ENCODE data around the gene CDH4.

DNA sequence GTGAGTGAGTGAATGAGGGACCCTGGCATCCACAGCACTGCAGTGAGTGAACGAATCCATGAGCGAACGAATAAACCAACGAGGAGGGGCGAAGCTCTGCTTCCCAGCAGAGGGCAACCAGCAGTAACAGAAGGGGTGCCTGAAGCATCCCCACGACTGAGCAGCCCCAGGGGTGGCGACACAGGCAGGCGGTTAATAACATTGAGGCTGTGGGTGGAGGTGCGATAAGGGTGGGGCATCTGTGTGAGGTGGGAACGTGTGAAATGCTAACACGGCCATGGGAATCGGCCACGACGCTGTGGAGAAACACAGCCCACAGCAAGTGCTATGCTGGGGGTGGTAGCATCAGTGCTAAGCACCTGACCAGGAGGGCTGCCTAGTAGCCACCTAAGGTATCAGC lies 737.7 kb downstream of the CDH4 start:
- TF ChIP-seq, protein P1, sequence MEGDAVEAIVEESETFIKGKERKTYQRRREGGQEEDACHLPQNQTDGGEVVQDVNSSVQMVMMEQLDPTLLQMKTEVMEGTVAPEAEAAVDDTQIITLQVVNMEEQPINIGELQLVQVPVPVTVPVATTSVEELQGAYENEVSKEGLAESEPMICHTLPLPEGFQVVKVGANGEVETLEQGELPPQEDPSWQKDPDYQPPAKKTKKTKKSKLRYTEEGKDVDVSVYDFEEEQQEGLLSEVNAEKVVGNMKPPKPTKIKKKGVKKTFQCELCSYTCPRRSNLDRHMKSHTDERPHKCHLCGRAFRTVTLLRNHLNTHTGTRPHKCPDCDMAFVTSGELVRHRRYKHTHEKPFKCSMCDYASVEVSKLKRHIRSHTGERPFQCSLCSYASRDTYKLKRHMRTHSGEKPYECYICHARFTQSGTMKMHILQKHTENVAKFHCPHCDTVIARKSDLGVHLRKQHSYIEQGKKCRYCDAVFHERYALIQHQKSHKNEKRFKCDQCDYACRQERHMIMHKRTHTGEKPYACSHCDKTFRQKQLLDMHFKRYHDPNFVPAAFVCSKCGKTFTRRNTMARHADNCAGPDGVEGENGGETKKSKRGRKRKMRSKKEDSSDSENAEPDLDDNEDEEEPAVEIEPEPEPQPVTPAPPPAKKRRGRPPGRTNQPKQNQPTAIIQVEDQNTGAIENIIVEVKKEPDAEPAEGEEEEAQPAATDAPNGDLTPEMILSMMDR (IDR thresholded peaks at IDR 0.05) = no peak
- TF ChIP-seq POLR2A (IDR thresholded peaks at IDR 0.05) (no peak), EP300 (IDR thresholded peaks at IDR 0.05) (no peak), POLR2AphosphoS5 (IDR thresholded peaks at IDR 0.05) (no peak)

Measured in upper lobe of left lung (tissue), 4 donors.